NCI-H2107 treated with DMSO at 0.1 percent for 48 hours (cell line): ENCODE results near the gene ZNF816.
"Not testable (repeated sequence)": the region's sequence is repeated elsewhere in the genome, so short reads cannot be mapped to it uniquely, and the experiment has no call there.

ENCODE experiments used
- DNase-seq: peaks from one replicate; lab custom pipeline; 2025; ENCODE audit not compliant: unreplicated experiment; lab: John Stamatoyannopoulos, UW

The ZNF816 gene

DNA sequence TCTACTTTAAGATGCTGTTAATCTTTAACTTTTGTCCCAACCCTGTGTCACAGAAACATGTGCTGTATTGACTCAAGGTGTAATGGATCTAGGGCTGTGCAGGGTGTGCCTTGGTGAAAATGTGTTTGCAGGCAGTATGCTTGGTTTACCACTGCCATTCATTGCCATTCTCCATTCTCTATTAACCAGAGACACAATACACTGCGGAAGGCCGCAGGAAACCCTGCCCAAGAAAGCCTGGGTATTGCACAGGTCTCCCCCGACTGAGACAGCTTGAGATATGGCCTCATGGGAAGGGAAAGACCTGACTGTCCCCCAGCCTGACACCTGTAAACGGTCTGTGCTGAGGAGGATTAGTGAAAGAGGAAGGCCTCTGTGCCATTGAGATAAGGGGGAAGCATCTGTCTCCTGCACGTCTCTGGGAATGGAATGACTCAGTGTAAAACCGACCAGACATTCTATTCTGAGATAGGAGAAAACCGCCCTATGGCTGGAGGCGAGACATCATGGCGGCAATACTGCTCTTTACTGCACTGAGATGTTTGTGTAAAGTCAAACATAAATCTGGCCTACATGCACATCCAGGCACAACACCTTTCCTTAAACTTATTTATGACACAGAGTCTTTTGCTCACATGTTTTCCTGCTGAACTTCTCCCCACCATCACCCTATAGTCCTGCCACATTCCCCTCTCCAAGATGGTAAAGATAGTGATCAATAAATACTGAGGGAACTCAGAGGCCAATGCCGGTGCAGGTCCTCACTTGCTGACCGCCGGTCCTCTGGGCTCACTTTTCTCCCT lies 26.3 kb downstream of the ZNF816 start:
- no peak for DNase-seq

DNA sequence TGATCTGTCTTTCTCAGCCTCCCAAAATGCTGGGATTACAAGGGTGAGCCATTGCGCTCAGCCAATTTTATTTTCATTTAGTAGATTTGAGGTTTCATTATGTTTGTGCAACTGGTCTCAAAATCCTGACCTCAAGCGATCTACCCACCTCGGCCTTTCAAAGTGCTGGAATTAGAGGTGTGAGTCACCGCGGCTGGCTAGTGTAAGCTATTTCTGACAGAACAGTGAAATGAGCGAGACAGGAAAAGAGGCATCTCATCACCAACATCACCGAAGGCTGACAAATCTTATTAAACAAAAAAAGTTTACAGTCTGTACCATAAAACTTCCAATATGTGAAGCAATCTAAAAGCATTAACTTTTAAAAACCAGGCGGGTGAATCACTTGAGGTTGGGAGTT lies 27.2 kb downstream of the ZNF816 start:
- DNase-seq: no peak

DNA sequence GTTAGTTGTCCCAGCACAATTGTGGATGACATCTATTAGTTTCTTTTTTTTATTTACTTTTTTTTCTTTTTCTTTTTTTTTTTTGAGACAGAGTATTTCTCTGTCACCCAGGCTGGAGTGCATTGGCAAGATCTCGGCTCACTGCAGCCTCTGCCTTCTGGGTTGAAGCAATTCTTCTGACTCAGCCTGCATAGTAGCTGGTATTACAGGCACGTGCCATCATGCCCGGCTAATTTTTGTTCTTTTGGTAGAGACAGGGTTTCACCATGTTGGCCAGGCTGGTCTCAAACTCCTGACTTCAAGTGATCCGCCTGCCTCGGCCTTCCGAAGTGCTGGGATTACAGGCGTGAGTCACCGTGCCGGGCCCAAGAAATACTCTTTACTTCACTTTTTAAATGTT lies 38.0 kb downstream of the ZNF816 start:
- not testable (repeated sequence) for DNase-seq

GRCh38 chr19:52923778-52924593 lies 38.7 kb downstream of the ZNF816 start:
- no peak for DNase-seq

- no peak for DNase-seq
Measured at GRCh38 chr19:52922841-52923777, 39.6 kb downstream of the ZNF816 start, which contains the start of gene ZNF888. Gene ZNF888, minus strand, starts transcription at chr19:52923428. Its CDS starts 5,555 bp downstream, at chr19:52917873.

GRCh38 chr19:52917531-52917930 lies 45.1 kb downstream of the ZNF816 start:
- no peak for DNase-seq

GRCh38 chr19:52910648-52911047 lies 52.0 kb downstream of the ZNF816 start:
- DNase-seq: no peak

- DNase-seq: not testable (repeated sequence)
Measured at GRCh38 chr19:52904052-52904780, 58.5 kb downstream of the ZNF816 start.

GRCh38 chr19:52901842-52902241 lies 60.8 kb downstream of the ZNF816 start:
- DNase-seq: no peak
